LoVo (cell line): ENCODE data around the gene TEX53.

Experiments
- DNase-seq: peaks from one replicate; pipeline ENCODE4 v3.0.0-alpha.2; 2016; ENCODE audit warnings: low spot score

Gene TEX53

DNA sequence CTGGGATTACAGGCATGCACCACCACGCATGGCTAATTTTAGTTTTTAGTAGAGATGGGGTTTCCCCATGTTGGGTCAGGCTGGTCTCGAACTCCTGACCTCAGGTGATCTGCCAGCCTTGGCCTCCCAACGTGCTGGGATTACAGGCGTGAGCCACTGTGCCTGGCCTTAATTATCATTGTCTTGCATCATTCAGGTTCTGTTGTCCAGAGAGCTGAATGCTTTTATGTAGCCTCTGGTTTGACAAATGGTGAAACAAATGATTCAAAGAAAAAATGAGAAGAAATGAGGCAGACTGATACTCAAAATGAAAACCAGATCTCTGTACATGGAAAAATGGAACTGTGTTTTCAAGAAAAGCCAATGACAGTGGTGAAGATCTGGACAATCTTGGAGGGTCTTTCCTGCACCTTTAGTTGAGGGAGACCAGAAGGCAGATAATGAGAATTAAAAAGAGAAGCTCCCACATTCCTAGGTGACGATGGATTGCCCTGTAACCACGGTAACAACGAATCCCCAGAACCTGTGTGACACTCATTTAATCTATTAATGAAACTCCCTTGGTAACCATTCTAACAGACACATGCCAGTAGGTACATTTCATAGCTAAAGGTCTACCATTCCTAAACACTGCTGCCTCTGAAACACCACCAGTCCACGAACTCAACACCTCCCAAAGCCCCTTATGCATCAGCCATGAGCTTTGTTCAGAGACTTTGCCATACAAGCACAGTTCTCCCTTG, 22.8 kb upstream of the TEX53 start:
- DNase-seq = no peak

GRCh38 chr9:114678795-114679194, 21.2 kb upstream of the TEX53 start:
- no peak for DNase-seq

DNA sequence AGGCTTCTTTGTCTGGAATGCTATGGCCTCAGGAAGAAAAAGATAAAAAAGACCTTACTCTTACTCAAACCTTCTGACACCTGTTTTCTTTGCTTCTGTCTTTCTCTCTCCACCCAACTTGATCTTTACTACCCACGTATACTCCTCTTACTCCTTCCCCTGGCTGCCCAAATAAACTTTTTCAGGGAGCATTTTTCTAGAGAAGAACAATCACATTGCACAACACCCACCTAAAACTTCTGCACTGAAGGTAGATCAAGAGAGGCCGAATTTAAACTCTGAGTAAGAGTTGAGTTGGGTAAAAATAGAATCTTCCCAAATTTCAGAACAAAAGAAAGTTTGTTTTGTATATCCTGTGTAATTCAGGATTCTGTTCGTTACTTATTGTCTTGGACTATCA, 20.5 kb upstream of the TEX53 start:
- no peak for DNase-seq

- peak; percentile 90 for DNase-seq
Observed at GRCh38 chr9:114677418-114677817, 19.8 kb upstream of the TEX53 start.

GRCh38 chr9:114676901-114677300, 19.3 kb upstream of the TEX53 start:
- no peak for DNase-seq

GRCh38 chr9:114674798-114675540, 17.4 kb upstream of the TEX53 start:
- DNase-seq = no peak

DNA sequence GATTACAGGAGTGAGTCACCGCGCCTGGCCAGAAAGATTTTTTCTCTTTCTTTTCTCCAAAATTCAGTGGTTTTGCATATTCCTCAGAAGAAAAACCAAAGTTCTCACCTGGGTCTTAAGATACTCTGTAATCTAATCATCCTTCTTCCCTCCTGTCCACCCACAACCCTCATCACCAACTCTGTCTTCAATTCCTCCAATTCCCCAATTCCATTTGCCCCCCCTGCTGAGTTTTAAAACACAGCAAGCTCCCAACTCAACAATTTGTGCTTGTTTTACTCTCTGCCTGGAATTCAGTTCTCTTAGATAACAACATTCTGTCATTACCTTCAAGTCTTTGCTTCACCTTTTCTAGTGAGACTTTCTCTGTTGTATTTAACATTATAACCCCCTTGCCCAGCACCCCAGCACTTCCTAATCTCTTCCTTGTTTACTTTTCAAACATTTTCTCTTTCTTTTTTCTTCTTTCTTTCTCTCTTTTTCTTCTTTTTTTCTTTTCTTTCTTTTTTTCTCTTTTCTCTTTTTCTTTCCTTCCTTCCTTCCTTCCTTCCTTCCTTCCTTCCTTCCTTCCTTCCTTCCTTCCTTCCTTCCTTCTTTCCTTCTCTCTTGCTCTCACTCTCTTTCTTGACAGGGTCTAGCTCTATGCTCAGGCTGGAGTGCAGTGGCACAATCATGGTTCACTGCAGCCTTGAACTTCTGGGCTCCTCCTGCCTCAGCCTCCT, 16.6 kb upstream of the TEX53 start:
- no peak for DNase-seq

- DNase-seq = no peak
Observed at GRCh38 chr9:114671605-114672004, 14.0 kb upstream of the TEX53 start.

DNA sequence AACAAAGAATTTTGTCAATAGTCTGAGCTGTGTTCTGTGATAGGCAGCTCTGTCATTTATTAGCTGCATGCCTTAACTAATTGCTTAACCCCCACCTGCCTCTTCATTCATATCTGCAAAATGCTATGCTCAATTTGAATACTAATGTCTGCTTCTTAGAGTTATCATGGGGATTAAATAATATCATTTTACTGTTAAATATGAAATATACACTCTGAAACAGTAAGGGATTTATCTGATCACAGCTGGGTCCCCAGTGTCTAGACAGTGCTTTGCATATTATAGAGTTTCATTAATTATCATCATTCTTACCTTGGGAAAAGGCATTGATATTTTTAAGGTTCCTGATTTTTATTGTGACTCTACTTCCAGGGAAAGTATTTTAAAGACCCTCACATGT, 12.4 kb upstream of the TEX53 start:
- DNase-seq = no peak

GRCh38 chr9:114668146-114668545, 10.5 kb upstream of the TEX53 start:
- no peak for DNase-seq

- no peak for DNase-seq
Observed at GRCh38 chr9:114666851-114667250, 9.2 kb upstream of the TEX53 start.

GRCh38 chr9:114666401-114666800, 8.8 kb upstream of the TEX53 start:
- no peak for DNase-seq

- no peak for DNase-seq
Observed at GRCh38 chr9:114664181-114664580, 6.6 kb upstream of the TEX53 start.

DNA sequence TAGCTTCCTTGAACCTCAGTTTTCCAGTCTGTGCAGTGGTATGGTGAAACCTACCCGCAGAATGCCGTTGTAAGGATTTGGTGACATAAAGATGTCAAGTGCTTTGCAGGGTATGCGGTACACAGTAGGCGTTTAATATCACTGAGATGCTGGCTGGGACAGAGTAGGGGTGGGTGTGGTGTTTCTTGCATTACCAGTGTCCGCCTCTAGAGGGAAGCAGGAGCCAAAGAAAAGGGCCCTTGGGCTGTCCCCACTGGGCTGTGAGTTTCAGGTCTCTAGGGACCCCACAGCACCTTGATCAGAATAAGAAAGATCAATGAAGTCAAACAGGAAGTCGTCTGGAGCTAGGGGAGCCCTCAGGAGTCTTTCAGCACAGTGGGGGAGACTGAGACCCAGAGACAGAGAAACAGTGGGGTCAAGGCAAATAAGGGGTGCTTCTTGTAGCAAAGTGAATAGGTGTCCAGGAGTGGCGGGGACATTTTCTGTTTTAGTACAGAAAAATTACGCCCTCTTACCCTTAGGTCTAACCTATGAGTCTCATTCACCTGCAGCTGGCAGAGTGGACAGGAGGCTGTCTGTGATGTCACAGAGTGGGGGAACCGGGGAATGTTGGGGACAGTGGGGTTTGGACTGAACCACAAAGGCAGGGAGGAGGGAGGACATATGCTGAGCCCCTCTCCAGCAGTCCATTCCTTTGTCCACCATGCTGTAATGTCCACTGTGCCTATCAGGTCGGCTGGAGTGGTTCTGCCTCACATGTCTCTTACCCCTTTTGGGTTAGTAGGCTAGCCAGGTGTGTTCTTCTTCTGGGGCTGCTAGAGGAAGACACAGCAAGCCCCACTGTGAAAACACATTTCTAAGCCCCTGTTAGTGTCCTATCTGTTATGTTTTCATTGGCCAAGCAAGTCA, 4.7 kb upstream of the TEX53 start:
- peak; percentile 37 for DNase-seq

- DNase-seq = no peak
Observed at GRCh38 chr9:114656301-114656700, 1.3 kb downstream of the TEX53 start.

DNA sequence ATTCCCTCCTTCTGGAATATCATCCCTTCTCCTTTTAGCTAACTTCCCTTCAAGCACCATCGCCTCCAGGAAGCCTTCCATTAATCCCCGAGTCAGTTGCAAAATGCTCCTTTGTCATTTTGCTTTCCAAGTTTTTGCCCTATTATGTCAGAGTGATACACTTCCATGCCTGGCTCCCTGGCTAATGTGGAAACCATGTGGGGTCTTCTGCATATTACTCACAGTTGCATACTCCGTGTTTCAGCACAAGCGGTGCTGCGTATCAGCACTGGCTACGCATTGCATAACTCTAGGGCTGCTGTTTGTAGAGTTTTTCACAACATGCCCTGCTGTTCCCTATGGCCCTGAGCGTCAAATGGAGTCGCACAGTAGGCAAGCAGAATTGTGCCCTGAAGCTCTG, 1.9 kb downstream of the TEX53 start:
- no peak for DNase-seq

DNA sequence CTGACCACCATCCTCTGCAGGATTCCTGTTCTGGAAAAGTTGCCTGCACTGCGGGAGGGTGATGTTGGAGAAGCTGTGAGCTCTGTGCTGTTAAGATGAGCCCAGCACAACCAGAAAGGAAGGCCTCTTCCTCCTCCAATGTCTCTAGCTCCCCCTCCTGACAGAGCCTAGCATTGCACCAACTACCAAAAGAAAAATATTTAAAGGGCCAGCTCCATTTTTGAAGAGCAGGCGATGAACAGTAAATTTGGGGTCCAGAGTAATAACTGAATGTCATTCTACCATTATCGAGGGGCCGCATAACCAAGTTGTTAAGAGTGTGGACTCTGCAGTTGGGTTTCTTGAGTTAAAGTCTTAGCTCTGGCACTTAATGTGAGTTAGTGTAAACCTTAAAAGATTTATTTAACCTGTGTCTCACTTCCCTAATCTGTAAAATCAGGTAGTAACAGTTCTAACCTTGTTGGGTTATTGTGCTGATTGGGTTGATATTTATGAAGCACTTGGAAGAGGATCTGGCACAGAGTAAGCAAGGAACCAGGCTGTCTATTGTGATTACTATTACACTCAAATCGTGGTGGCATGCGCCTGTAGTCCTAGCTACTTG, 3.9 kb downstream of the TEX53 start:
- DNase-seq = peak; percentile 68

DNA sequence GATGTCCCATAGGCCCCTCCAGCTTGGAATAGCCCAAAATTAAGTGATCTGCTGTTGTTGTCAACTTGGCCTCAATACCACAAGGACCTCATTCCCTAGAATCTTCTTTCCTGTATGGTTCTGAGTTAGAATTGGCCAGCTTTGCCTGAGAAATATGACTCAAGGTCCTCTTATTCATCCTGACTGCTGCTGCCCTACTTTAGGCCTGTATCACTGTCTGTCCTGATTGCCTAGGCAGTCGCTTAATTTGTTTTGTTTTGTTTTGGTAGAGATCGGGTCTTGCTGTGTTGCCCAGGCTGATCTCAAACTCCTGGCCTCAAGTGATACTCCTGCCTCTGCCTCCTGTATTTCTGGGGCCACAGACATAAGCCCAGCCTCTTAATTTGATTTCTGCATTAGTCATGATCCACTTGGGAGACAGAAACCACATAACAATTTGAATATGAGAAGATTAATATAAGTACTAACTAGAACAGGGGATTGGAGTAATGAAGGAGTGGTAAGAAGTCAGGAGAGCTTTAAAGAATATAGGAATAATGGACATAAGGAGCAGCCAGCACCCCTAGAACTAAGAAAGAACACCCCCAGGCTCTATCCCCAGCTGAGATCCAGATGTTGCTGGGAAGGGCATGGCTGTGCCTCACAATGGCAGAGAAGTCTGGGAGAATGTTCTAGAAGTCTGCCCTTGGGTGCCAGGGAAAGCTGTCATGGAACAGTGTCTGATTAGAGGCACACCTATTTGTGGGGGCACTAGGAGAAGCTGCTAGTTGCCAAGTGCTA, 4.6 kb downstream of the TEX53 start:
- no peak for DNase-seq

GRCh38 chr9:114643896-114644295, 13.7 kb downstream of the TEX53 start:
- DNase-seq = no peak

DNA sequence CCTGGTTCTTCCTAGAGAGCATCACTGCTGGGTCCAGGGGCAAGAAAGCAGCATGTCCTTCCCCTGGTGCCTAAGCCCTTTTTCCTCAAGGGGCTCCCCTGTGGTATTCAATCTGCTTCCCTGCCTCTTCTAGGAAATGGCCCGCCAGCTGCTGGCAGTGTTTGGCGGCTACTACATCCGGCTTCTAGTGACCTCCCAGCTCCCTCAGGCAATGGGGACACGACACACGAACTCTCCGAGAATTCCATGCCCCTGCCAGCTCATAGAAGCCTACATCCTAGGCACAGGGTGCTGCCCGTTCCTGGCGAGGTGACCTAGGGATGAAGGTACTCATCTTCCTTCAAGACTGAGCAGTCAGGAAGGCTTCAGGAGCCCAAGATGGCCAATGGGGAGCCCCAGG, 14.6 kb downstream of the TEX53 start:
- no peak for DNase-seq

GRCh38 chr9:114641967-114642366, 15.6 kb downstream of the TEX53 start:
- DNase-seq = no peak
